22Rv1 (cell line): ENCODE results near the gene ATF6.

Experiments
- H3K27ac ChIP-seq: fragments of 450-650 bp; 2 replicates; pipeline ENCODE4 v1.5.1; 2017
- ZFX ChIP-seq: fragments of 450-650 bp; IDR thresholded peaks from 2 replicates; pipeline ENCODE4 v1.6.1; 2017; ENCODE audit warnings: antibody characterized with exemption, borderline replicate concordance
- TF ChIP-seq, protein P1 (sequence below): fragments of 450-650 bp; IDR thresholded peaks from 2 replicates; pipeline ENCODE4 v1.5.1; 2017; ENCODE audit warnings: mild to moderate bottlenecking

ATF6 gene

DNA sequence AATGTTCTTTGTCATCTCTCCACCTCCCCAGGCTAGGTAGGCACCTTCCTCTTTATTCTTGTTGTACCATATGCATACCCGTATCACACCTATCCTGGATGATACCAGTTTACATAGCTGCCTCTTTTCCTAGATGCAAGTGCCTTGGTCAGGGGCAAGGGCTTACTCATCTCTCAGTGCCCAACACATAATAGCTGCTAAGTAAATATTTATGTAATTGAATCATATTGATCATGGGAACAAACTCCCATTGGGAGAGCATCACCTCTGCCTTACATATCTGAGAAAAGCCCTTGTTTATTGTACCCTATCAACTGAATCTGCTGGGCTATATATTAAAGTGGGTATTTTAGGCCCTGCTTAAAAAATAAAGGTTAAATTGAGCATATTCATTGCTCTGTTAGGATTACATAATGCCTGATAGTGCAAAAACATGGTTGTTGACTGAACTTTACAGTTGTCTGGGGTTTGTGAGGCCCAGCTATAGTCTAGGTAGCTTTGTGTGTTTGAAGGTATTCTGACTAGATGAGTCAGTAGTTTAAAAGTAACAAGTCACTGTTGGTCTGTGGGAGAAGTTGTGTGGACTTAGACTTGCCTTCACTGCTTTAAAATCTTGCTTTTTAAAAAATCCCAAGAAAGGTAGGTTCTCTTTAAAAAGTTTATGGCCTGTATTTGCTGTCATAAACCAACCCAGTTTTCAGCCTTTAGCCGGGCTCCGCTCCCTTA is 174.9 kb downstream of the ATF6 start:
- H3K27ac ChIP-seq: no peak overlapping the region
- TF ChIP-seq, protein P1, sequence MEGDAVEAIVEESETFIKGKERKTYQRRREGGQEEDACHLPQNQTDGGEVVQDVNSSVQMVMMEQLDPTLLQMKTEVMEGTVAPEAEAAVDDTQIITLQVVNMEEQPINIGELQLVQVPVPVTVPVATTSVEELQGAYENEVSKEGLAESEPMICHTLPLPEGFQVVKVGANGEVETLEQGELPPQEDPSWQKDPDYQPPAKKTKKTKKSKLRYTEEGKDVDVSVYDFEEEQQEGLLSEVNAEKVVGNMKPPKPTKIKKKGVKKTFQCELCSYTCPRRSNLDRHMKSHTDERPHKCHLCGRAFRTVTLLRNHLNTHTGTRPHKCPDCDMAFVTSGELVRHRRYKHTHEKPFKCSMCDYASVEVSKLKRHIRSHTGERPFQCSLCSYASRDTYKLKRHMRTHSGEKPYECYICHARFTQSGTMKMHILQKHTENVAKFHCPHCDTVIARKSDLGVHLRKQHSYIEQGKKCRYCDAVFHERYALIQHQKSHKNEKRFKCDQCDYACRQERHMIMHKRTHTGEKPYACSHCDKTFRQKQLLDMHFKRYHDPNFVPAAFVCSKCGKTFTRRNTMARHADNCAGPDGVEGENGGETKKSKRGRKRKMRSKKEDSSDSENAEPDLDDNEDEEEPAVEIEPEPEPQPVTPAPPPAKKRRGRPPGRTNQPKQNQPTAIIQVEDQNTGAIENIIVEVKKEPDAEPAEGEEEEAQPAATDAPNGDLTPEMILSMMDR: no peak
- no peak for TF ChIP-seq ZFX

DNA sequence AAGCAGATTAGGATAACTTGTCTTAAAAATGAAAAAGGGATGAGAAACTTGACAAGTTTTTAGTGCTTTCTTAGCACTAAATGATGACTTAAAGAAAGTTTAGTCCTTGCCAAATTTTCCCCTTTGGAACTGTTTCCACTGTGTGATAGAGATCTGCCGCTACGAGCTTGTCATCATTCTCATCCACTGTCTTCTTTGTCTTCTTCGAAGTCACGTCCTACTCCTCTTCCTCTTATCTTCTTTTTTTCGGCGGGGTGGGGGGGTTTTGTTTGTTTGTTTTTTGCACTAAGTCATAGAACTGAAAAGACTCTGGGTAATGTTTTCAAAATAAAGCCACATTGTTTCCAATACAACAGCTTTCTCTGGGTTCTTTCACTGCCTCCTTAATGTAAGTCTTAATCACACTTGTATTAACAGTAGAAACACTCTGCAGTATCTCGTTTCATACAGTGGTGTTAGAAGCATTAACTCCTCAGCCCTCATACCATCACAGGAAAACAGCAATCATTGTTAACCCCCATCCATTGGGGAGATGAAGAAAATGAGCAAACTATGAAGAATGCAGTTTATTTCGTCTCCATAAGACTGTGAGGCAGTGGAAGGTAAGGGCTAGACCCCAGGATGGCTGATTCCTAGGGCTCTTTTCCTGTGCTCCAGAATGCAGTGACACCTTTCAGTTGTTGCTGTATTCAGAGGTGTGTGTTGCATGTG is 175.8 kb downstream of the ATF6 start:
- no peak overlapping the region for H3K27ac ChIP-seq
- TF ChIP-seq, protein P1: no peak
- no peak for TF ChIP-seq ZFX

DNA sequence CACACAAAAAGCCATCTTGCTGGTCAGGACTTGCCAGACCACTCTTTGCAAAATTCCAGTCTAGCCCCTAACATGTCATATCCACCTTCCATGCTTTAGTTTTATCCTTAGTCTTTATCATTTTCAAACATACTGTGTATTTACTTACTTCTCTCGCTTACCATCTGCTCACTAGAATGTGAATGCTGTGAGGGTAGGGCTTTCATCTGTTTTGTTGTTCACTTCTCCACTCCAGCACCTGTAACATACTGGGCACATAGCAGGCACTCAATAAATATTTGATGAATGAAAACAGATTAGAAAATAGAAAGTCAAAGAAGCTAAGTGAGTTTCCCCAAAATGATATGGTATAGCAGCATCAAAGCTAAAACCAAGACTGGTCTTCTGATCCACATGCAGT is 177.6 kb downstream of the ATF6 start:
- no peak overlapping the region for H3K27ac ChIP-seq
- TF ChIP-seq, protein P1: no peak
- no peak for TF ChIP-seq ZFX

DNA sequence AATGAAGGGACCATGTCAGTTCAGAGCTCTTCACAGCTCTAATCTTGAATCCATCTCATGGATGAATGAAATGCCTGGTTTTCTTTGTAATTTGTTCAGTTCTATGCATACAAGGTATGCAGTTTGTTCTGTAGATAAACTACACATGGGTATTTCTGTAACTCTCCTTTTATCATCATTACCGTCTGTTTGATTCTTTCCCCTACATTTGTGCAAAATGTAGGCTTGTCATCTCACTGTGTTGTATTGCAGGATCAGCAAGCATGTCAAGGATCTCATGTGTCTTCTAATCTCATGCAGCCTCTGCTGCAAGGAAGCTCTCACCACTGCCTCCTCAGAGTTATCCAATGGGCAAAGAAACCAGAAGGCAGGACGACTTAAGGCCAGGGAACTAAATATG is 178.3 kb downstream of the ATF6 start:
- TF ChIP-seq, protein P1: no peak
- no peak for TF ChIP-seq ZFX
- no peak overlapping the region for H3K27ac ChIP-seq

DNA sequence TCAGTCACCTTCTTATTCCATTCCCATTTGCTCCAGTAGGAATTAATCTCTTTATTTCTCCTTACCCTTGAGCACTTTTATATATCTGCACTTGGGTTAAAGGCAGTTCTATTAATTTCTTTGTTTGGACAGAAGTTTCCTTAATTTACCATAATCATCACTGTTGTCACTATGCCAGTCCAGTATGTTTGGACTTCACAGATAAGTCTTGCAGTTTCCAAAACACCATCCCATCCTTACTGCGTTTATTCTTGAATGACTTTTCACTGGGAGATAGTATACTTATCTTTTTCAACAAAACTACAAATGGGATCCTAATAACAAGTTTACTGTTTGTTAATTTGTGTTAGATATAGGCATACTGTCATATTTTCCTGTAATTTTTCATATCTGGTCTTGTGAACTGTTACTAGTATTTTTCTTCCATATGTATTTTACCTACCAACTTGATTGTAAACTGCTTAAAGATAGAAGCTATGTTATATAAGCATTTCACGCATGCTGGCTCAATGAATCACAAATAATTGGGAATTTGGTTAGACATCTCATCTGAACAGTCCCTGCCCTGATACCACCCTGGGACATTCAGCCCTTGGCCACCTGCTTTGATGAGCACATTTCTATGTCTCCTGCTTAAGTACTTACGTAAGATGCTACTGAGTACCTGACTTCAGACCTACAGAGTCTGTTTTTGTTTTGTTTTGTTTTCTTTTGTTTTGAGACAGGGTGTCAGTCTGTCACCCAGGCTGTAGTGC is 179.4 kb downstream of the ATF6 start:
- TF ChIP-seq ZFX: no peak
- TF ChIP-seq, protein P1: no peak
- H3K27ac ChIP-seq: no peak overlapping the region

DNA sequence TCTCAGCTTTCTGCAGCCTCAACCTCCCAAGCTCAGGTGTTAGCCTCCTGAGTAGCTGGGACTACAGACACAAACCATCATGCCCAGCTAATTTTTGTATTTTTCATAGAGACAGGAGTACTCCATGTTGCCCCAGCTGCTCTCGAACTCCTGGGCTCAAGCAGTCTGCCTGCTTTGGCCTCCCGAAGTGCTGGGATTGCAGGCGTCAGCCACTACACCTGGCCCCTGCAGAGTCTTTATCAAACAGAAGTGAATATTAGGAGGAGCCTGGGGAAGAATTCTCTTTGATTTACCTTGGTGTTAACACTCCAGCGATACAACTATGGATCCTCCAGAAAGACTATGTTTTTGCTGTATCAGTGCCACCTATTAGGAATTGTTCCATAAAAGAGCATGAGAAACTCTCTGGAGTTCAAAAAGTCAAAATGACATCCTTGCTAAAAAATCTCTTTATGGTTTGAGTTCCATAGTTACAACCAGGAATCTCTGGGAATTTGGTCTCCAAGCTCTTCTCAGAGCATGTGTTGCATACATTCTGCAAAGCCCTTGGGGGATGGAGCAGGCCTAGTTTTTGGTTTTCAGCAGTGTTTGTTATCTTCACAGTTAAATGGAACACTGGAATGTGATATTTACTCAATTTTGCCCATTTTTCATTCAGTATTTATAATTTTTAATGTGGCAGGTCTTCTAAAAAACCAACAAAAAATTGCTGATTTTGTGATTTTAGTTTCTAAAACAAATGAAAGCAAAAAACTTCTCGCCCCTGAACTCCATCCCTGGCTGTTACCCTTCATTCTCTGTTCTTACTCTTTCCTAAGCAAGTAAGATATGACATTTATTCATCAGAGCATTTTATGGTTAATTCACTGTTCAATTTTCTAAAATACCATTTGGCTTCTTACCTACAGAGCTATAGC is 180.2 kb downstream of the ATF6 start:
- no peak for TF ChIP-seq ZFX
- TF ChIP-seq, protein P1: no peak
- H3K27ac ChIP-seq: no peak overlapping the region
